ENCODE measurements around the gene UNC45B.

DNA sequence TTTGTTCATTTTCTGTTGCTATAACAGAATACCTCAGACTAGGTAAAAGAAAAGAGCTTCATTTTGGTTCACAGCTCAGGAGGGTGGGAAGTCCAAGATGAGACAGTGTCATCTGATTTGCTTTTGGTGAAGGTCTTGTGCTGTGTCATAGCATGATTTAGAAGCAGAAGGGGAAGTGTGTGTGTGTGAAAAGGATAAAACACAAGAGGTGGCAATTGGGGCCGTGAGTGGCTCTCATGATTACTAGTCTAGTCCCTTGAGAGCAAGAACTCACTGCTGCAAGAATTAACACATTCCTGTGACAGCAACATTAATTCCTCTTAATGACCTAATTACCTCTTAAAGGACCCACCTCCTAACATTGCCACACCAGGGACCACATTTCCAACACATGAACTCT is 38.2 kb downstream of the UNC45B start:
- TF ChIP-seq YY1 (IDR thresholded peaks at IDR 0.05; ENCODE audit: extremely low read depth, insufficient replicate concordance, low read depth, low read length) (no peak), RAD21 (IDR thresholded peaks at IDR 0.05; ENCODE audit: low read depth) (no peak), EGR1 (IDR thresholded peaks at IDR 0.05; ENCODE audit: low read depth) (no peak), CTCF (IDR thresholded peaks at IDR 0.05 in 2 of 3, conservative IDR thresholded peaks at IDR 0.05 in 1 of 3; ENCODE audit: borderline replicate concordance in 1 of 3, insufficient read depth in 1 of 3, low read depth in 2 of 3, low read length in 2 of 3) (no peak), EZH2 (IDR thresholded peaks at IDR 0.05) (no peak), POLR2A (IDR thresholded peaks at IDR 0.05; ENCODE audit: borderline replicate concordance, extremely low read depth, insufficient read depth, insufficient read length) (no peak), EZH2phosphoT487 (IDR thresholded peaks at IDR 0.05; ENCODE audit: borderline replicate concordance) (no peak), POLR2AphosphoS5 (IDR thresholded peaks at IDR 0.05; ENCODE audit: low read depth, low read length) (no peak)
